Thymus (tissue), 11 donors: ENCODE results near the gene CAMTA1. TPM values are rescaled to one million over a fixed set of nuclear protein-coding genes. Genes with fewer than 3 reads are reported as not detected.

Experiments used
- DNase-seq, 9 donors: peaks; one replicate each; pipeline ENCODE4 v3.0.0-alpha.2; 2013; ENCODE audit warnings: low spot score in 9 of 9, low read depth in 6 of 9, missing footprints in 1 of 9
- H3K27ac ChIP-seq, 2 donors: one replicate each; pipeline ENCODE4 v1.5.1; 2013; ENCODE audit warnings: control low read depth in 1 of 2, low read depth in 1 of 2, low read length in 1 of 2, mild to moderate bottlenecking in 1 of 2, moderate library complexity in 1 of 2
- H3K27me3 ChIP-seq, 2 donors: one replicate each; pipeline ENCODE4 v1.5.1; 2013; ENCODE audit warnings: low read length in 1 of 2; ENCODE audit not compliant: control insufficient read depth in 2 of 2, insufficient read depth in 1 of 2
- H3K36me3 ChIP-seq, 2 donors: one replicate each; pipeline ENCODE4 v1.5.1; 2013; ENCODE audit warnings: low read length in 1 of 2, mild to moderate bottlenecking in 1 of 2, moderate library complexity in 1 of 2; ENCODE audit not compliant: control insufficient read depth in 2 of 2, insufficient read depth in 2 of 2
- H3K4me1 ChIP-seq, 2 donors: one replicate each; pipeline ENCODE4 v1.5.1; 2013; ENCODE audit warnings: low read length in 2 of 2; ENCODE audit not compliant: control insufficient read depth in 2 of 2, insufficient read depth in 2 of 2
- H3K4me3 ChIP-seq, 2 donors: one replicate each; pipeline ENCODE4 v1.5.1; 2013; ENCODE audit warnings: low read length in 2 of 2, control low read depth in 1 of 2, mild to moderate bottlenecking in 1 of 2
- H3K9me3 ChIP-seq, 2 donors: one replicate each; pipeline ENCODE4 v1.5.1; 2013; ENCODE audit warnings: low read length in 1 of 2, mild to moderate bottlenecking in 1 of 2; ENCODE audit not compliant: control insufficient read depth in 2 of 2, insufficient read depth in 1 of 2
- WGBS: extraction: QIAGEN DNeasy Blood & Tissue Kit; methylation state at CpG from one replicate; pipeline ENCODE4 v1.1.7; 2013; 5-methylcytosine and 5-hydroxymethylcytosine counted together
- polyA plus RNA-seq: library from polyadenylated mRNA; stranded (reverse); fragments of 200-250 nt; gene quantifications from one replicate; pipeline ENCODE4 v1.2.3, GENCODE V29; 2013
- total RNA-seq: library from RNA; stranded (reverse); fragments of 120-200 nt; gene quantifications from one replicate; pipeline ENCODE4 v1.2.4, GENCODE V29; 2013
- donor health status: healthy.

The CAMTA1 gene
- total and polyA plus RNA-seq, 2 donors = 32.0 to 158 TPM

- DNase-seq = no peak
- Histone ChIP-seq H3K27me3 (no peaks in the 10 kb centered on the region), H3K9me3 (no peaks in the 10 kb centered on the region), H3K36me3 (no peaks in the 10 kb centered on the region), H3K27ac (no peak overlapping the region), H3K4me3 (no peak overlapping the region), H3K4me1 (no peaks in the 10 kb centered on the region)
- 95% methylated on average over 9 of the region's 9 CpGs for WGBS
Measured at GRCh38 chr1:7223334-7224080, 438.3 kb downstream of the CAMTA1 start.

- DNase-seq = no peak
- Histone ChIP-seq H3K27me3 (no peaks in the 10 kb centered on the region), H3K4me1 (no peaks in the 10 kb centered on the region), H3K9me3 (no peaks in the 10 kb centered on the region), H3K27ac (no peak overlapping the region), H3K36me3 (no peaks in the 10 kb centered on the region), H3K4me3 (no peak overlapping the region)
- WGBS = 91% methylated on average over 10 of the region's 10 CpGs
Measured at GRCh38 chr1:7224081-7224534, 438.9 kb downstream of the CAMTA1 start.

- no peaks in the 10 kb centered on the region for H3K36me3 ChIP-seq
Measured at GRCh38 chr1:7224644-7225043, 439.4 kb downstream of the CAMTA1 start.

GRCh38 chr1:7225711-7226505 is 440.7 kb downstream of the CAMTA1 start:
- 88% methylated on average over 11 of the region's 11 CpGs for WGBS
- no peaks in the 10 kb centered on the region for H3K27me3 ChIP-seq
- no peaks in the 10 kb centered on the region for H3K4me1 ChIP-seq
- no peaks in the 10 kb centered on the region for H3K9me3 ChIP-seq
- no peak overlapping the region for H3K27ac ChIP-seq
- no peaks in the 10 kb centered on the region for H3K36me3 ChIP-seq
- H3K4me3 ChIP-seq = no peak overlapping the region
- DNase-seq = no peak

More at GRCh38 chr1:7224644-7225043, 439.4 kb downstream of the CAMTA1 start:
- no peak overlapping the region for H3K4me3 ChIP-seq
- H3K27ac ChIP-seq = no peak overlapping the region
- H3K27me3 ChIP-seq = no peaks in the 10 kb centered on the region
- no peaks in the 10 kb centered on the region for H3K4me1 ChIP-seq
- no peak for DNase-seq
- H3K9me3 ChIP-seq = no peaks in the 10 kb centered on the region
- WGBS = 84% methylated on average over 13 of the region's 13 CpGs

DNA sequence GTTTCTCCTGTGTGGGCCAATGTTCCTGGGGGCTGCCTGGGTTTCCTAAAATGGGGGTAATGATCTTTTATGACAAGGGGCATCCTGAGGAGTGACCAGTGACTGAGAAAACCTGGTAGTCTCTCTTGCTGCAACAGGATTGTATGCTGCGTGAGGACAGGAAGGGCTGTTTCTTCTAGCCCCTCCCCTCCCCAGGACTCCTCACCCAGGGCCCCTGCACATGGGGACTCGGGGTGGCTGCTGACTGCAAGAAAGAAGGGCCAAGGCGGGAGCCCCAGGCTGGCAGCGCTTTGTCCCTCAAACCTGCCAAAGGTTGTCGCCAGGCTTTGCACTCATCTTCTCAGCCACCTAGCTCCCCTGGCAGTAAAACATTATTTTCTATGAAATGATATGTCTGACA is 442.4 kb downstream of the CAMTA1 start:
- H3K4me3 ChIP-seq = no peak overlapping the region
- H3K4me1 ChIP-seq = no peaks in the 10 kb centered on the region
- H3K27me3 ChIP-seq = no peaks in the 10 kb centered on the region
- 98% methylated on average over 5 of the region's 5 CpGs for WGBS
- no peaks in the 10 kb centered on the region for H3K36me3 ChIP-seq
- H3K9me3 ChIP-seq = no peaks in the 10 kb centered on the region
- no peak overlapping the region for H3K27ac ChIP-seq
- DNase-seq = no peak

DNA sequence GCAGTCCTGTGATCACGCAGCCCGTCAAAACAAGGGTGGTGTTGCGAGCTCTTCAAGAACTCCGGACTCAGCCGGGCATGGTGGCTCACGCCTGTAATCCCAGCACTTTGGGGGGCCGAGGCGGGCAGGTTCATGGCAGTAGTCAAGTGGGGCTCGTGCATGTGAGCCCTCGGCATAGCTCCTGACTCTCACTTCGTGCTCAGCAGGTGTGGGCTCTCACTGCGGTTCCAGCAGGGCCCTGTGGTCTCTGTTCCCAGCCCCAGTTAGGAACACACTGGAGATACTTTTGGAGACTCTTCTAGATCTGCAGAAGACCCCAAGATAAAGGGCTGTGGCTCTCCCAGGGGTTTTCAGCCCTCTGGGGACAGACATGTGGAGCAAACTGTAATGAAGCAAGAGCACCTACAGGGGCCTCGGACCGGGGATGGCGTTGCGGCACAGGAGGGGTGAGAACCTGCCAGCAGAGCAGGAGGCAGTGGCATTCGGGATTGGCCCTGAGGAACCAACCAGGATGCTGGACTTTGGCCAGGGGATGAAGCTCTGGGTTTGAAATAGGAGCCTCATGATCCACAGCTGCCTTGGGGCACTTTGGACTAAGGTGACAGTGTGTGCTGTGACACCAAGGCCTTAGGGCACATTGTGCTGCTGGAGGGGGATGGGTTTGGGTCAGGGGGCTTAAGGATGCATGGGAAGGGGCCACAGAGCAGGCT is 443.2 kb downstream of the CAMTA1 start:
- DNase-seq = no peak
- no peaks in the 10 kb centered on the region for H3K4me1 ChIP-seq
- no peaks in the 10 kb centered on the region for H3K9me3 ChIP-seq
- 82% methylated on average over 17 of the region's 17 CpGs for WGBS
- H3K4me3 ChIP-seq = no peak overlapping the region
- H3K36me3 ChIP-seq = no peaks in the 10 kb centered on the region
- H3K27me3 ChIP-seq = no peaks in the 10 kb centered on the region
- no peak overlapping the region for H3K27ac ChIP-seq

- WGBS = 76% methylated on average over 4 of the region's 4 CpGs
- no peak for DNase-seq
- Histone ChIP-seq H3K36me3 (no peaks in the 10 kb centered on the region), H3K4me1 (no peaks in the 10 kb centered on the region), H3K4me3 (no peak overlapping the region), H3K9me3 (no peaks in the 10 kb centered on the region), H3K27ac (no peak overlapping the region), H3K27me3 (no peaks in the 10 kb centered on the region)
Measured at GRCh38 chr1:7229186-7229585, 443.9 kb downstream of the CAMTA1 start.

DNA sequence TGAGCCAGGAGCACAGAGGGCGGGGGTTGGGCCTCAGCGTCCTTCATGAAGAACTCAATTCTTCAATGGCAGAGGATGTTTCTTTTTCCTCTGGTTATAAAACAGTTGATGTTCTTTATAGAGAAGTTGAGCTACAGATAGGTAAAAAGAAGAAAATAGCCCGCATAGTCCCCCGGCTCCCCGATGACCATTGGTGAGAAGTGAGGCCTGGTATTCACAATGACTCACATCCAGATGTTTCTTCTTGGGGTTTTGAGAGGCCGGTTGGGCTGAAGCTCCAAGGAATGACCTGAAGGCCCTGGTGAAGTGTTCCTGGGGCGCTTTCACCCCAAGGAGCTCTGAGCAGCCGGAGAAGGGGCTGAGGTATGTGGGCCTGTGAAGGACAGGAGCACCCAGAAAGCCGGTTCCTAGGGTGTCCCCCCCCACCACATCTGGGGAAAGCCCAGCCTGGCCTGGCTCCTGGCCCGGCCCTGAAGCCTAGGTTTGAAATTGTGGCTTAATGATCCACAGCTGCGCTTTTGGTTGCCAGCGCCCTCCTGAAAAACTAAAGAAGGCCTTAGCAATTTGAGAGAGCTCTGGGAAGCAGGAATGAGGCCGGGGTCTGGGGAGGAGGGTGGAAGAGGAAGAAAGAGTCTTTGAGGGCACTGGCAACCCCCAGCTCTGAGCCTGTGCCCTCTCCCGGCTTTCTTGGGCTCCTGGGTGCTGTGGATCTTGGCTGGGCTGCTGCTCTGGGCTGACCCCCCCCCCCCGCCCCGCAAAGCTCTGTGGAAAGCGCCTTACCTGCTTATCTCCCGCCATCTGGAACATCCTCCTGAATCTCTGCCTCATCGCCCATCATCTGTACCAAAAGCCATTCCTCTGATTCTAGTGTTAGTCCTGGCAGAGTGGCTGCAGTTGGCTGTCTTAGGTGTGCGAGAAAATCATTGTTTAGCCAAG is 444.7 kb downstream of the CAMTA1 start:
- DNase-seq = no peak
- H3K9me3 ChIP-seq = no peaks in the 10 kb centered on the region
- H3K4me3 ChIP-seq = no peak overlapping the region
- 86% methylated on average over 20 of the region's 20 CpGs for WGBS
- no peaks in the 10 kb centered on the region for H3K36me3 ChIP-seq
- no peak overlapping the region for H3K27ac ChIP-seq
- H3K4me1 ChIP-seq = no peaks in the 10 kb centered on the region
- H3K27me3 ChIP-seq = no peaks in the 10 kb centered on the region
